CD4-positive, alpha-beta T cell treated with Interleukin-4 for 4 hours (primary cell): ENCODE results near the gene SH3RF3.

Source experiments
- DNase-seq: peaks from one replicate; pipeline ENCODE4 v3.0.0-alpha.2; 2020

The SH3RF3 gene

DNA sequence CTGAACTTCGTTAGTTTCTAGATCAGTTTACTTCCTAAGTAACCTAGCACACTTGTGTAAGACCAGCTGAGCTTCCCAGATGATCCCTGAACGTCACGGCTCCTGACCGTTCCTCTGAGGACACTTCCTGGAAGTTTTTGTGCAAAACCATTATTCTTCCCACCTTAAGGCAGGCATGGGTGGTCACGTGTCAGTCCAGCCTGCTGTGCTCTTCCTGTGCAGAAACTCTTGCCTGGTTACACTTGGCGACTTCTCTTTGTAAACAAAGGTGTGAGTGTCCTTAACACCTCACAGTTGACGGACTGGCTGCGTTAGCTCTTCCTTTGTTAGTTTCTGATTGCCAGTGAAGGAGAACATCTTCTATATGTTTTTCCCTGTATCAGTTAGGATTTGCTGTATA lies 118.3 kb downstream of the SH3RF3 start:
- no peak for DNase-seq

DNA sequence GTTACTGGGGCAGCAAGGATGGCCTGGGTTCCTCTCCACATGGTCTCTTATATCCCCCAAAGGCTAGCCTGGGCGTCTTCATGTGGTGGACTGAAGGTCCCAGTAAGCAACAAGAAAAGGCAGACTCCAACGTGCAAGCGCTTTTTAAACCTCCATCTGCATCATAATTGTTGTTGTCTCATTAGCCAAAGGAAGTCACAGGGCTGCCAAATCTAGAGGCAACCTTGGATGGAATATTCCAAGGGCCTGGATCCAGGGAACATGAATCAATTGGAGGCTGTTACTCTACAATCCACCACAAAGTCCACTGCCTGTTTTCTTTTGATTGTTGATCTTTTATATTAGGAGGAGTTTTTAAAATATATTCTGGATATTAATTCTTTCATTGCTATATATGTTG lies 118.8 kb downstream of the SH3RF3 start:
- no peak for DNase-seq

DNA sequence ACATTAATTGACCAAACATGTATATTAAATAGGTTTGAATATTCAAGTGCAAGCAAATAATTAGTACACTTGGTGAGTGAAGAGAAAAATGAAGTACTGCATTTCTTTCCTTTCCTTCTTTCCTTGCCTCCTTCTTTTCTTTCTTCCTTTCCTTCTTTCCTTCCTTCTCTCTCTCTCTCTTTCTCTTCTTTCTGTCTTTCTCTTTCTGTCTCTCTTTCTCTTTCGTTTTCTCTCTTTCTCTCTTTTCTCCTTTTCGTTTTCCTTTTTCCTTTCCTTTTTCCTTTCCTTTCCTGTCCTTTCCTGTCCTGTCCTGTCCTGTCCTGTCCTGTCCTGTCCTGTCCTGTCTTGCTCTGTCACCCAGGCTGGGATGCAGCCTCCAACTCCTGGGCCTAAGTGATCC lies 119.6 kb downstream of the SH3RF3 start:
- DNase-seq: no peak

DNA sequence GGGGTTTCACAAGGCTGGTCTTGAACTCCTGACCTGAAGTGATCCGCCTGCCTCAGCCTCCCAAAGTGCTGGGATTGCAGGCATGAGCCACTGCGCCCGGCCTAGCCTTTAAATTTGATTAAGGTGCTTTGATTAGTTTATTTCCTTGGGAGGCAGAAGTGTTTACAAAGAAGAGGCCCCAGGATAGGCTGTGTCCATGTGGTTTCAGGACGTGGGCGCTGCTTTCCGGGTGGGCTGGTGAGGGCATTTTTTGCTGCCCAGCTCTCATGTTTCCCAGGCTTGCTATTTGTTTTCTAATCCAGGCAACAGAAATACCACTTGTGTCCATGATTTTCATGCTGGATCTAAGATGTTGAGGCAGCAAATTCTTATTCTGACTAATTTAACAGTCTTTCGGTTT lies 124.2 kb downstream of the SH3RF3 start:
- DNase-seq: no peak

DNA sequence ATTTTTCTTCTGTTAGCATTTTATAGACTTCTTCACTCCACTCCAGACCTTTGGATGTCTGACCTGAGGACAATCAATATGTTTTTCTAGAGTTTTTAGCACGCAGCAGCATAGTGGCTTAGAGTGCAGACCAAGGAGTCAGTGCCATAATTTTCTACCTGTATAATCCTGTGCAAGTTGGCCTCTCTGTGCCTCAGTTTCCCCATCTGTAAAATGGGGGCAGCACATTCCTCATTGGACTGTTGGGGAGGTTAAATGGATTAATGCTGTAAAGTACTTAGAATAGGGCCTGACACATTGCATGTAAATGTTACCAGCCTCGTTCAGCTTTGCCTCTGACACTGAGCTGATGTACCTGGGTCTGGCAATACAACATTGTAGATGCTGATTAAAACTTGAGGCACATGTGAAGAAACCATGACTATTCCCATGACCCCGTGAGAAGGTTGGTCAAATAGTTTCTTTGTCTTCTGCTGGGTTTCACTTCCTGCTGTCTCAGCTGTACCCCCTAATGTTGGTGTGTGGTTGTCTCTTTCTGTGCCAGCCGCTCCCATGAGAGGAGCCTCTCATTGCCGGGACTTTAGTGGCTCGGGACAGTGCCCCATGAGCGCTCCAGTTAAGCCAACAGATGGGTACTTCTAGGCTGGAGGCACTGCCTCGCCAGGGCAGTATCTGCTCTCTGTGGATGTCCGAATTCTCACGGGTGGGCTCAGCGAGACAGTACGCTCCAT lies 125.3 kb downstream of the SH3RF3 start:
- DNase-seq: no peak

GRCh38 chr2:109255654-109256053 lies 126.6 kb downstream of the SH3RF3 start:
- DNase-seq: no peak

DNA sequence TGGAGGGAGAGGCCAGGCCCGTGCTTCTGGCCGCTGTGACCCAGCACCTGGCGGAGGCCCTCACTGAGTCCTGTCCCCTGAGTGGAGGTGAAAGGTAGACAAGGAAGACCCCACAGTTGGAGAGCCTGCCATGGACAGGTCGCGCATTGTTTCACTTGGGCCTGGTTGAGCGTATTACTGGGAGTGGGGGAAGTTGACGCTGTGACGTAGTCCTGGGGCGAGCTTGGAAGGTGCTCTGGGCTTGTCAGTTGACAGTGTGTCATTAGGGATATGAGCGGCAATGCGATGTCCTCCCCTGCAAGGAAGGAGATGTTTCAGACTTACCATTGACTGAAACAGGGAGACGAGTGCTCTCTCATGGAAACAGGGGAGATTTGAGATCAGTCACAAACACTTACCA lies 127.1 kb downstream of the SH3RF3 start:
- no peak for DNase-seq

DNA sequence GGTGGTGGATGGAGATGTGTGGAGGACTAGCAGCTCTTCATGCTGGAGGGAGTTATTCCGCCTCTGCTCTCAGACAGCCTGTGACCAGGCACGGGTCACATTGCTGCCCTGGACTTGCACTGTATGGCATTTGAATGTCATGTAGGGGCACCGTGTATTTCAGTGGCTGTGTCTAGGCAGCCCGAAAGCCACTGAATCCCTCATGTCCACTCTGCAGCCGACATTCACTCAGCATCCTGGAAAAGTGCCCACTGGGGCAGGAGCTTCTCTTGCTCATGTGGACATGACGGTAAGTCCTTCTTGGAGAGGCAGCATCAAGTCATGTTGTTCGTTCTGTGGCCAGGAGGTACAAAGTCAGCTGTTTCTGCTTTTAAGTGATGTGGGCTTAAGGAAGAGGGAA lies 127.9 kb downstream of the SH3RF3 start:
- DNase-seq: no peak

GRCh38 chr2:109257653-109258052 lies 128.6 kb downstream of the SH3RF3 start:
- DNase-seq: no peak

DNA sequence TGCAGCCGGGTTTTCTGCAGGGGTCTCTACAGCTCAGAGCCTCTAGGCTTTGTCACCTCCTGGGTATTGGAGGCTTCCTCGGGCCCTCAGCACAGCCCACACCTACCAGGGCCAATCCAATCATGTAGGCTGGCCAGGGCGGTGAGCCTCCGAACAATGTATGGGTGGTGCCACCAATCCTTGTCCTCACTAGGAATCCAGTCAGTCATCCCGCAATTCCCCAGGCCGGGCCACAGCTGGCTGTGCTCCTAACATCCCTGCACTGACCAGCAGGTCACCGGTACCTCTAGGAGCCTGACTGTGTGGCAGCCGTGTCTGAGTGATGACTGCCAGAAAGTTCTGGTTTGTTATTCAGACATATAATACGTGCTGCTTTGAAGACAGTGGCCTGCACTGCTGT lies 129.4 kb downstream of the SH3RF3 start:
- no peak for DNase-seq

GRCh38 chr2:109258905-109259540 lies 130.0 kb downstream of the SH3RF3 start:
- DNase-seq: no peak

DNA sequence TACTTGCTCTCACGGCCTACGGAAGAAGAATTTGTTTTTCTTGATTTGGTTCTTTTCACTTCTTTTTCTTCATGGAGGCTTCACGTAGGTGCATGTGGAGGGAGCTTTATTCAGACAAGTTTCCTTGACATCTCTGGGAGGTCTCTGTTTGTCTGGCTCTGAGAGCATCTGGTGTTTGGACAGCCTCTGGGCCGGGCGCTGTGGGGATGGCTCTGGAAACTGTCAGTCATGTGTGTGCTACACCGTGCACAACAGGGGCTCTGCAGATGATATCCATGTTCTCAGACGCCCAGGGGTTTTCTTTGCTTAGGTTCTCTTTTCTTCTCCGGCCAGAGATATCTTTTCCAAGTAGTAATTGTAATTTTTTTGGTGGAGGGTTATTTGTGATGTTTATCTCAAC lies 130.7 kb downstream of the SH3RF3 start:
- DNase-seq: no peak

GRCh38 chr2:109260116-109260855 lies 131.3 kb downstream of the SH3RF3 start:
- DNase-seq: no peak

- DNase-seq: no peak
Observed at GRCh38 chr2:109260886-109261700, 132.1 kb downstream of the SH3RF3 start.

- no peak for DNase-seq
Observed at GRCh38 chr2:109261906-109262631, 133.1 kb downstream of the SH3RF3 start.

DNA sequence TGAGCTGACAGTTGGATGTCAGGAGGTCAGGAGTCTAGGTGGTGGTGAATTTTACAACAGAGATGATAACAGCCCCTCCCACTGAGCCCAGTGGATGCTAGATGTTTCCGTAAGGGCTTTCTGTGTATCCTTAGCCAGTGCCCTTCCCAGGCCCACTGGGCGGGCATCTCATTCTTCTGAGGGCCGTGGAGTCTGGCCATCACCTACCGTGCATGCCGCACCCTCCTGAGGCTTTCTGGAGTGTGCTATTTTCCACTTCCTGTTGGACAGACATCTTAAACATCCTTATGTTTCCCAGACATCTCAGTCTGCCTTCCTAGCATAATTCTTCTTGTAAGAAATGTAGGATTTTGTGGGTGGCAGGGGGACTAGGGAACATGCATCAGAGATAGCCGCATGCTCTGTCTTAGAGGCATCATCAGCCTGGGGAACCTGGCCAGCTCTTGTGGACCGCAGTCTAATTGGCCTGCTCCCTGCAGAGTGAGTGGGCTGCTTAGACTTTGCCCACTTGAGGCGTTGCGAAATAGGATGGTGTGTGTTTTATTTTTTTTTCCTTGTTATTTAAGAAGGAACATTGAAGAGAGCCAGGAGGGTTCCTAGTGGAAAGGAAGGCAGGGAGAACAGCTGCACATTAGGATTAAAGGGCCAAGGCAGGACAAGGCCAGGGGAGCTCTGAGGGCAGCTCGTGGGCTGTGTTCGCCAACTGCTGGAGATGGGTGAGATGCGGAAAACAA lies 135.8 kb downstream of the SH3RF3 start:
- no peak for DNase-seq

- DNase-seq: no peak
Observed at GRCh38 chr2:109265369-109265768, 136.4 kb downstream of the SH3RF3 start.

GRCh38 chr2:109265953-109266352 lies 136.9 kb downstream of the SH3RF3 start:
- DNase-seq: no peak

DNA sequence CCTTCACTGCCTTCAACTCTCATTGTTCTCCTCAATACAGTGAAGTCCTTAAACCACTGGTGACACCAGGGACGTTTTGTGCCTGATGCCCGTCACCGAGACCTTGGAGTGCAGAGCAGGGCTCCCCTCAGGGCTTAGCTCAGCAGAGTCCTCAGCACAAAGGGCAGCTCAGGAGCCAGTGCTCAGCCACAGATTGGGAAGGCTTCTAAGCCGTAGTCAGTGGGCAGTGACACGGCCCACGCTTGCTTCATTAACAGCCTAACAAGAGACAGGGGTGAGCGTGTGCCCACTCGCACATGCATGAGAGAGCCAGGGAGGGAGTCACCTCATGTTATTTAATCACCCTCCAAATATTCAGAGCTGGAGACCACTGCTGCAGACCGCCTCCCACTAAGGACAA lies 137.5 kb downstream of the SH3RF3 start:
- DNase-seq: no peak

GRCh38 chr2:109266998-109267854 lies 138.2 kb downstream of the SH3RF3 start:
- no peak for DNase-seq

DNA sequence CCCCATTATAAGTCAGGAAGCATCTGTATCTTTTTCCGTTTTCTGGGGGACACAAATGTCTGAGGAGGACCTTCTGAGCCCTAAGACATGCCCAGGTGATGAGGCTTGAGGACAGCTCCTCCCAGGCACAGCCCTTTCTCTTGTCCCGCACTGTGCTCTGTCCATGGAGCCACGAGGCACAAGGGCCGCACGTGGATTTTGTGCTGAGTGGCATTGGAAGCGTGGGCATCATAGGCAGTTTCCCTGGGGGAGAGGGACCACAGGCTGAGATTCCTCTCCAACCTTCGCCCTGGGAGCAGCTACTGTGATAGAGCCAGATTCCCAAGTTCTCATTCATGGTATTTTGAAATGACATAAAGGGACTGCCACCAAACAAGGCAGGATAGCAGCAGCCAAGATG lies 139.9 kb downstream of the SH3RF3 start:
- no peak for DNase-seq
